ENCODE data around the gene NLRP9. TPM values are rescaled to one million over a fixed set of nuclear protein-coding genes. Genes with fewer than 3 reads are reported as not detected.

NLRP9 gene
- total and polyA plus RNA-seq, 10 donors = not detected

DNA sequence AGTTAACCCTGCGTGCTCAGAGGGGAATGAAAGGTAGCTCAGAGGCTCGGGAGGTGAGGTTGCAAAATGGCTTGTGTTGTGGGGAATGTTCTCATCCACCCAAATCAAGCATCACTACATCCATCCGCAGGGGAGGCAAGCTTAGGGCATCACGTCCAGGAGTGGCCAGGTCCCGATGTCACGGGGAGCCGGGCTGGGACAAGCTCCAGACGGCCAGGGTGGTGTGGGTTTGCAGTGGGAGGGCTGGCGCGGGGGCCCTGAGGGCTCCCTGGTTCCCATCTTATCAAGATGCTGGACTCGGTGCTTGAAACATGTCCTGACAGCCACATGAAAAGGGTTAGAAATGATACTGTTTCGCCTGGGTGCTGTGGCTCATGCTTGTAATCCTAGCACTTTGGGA, 37.4 kb downstream of the NLRP9 start:
- Histone ChIP-seq H3K27me3 (replicated peaks in 1 of 7) (no peaks in the 10 kb centered on the region), H3K36me3 (peaks cover 0 to 89% (median 39%) of the 10 kb centered on the region in 6 donors), H3K9me3 (no peaks in the 10 kb centered on the region), H3K4me1 (peaks cover 0 to 19% (median 5%) of the 10 kb centered on the region in 6 donors), H3K27ac (no peak overlapping the region), H3K4me3 (no peak overlapping the region)
- DNase-seq = peak; percentile 60
- intact Hi-C loops (cut with DNase I; ENCODE audit: low total_unique reads) = no loop called here
- 85 to 97% (median 94%) methylated on average over 12 of the region's 12 CpGs for WGBS, 5 donors
- TF ChIP-seq POLR2A (IDR thresholded peaks at IDR 0.05) (no peak), POLR2AphosphoS5 (IDR thresholded peaks at IDR 0.05) (peak; percentile 22 to 62 (median 31))
- TF ChIP-seq, protein P1, sequence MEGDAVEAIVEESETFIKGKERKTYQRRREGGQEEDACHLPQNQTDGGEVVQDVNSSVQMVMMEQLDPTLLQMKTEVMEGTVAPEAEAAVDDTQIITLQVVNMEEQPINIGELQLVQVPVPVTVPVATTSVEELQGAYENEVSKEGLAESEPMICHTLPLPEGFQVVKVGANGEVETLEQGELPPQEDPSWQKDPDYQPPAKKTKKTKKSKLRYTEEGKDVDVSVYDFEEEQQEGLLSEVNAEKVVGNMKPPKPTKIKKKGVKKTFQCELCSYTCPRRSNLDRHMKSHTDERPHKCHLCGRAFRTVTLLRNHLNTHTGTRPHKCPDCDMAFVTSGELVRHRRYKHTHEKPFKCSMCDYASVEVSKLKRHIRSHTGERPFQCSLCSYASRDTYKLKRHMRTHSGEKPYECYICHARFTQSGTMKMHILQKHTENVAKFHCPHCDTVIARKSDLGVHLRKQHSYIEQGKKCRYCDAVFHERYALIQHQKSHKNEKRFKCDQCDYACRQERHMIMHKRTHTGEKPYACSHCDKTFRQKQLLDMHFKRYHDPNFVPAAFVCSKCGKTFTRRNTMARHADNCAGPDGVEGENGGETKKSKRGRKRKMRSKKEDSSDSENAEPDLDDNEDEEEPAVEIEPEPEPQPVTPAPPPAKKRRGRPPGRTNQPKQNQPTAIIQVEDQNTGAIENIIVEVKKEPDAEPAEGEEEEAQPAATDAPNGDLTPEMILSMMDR (IDR thresholded peaks at IDR 0.05 in 8 of 11, conservative IDR thresholded peaks at IDR 0.05 in 3 of 11) = no peak

DNA sequence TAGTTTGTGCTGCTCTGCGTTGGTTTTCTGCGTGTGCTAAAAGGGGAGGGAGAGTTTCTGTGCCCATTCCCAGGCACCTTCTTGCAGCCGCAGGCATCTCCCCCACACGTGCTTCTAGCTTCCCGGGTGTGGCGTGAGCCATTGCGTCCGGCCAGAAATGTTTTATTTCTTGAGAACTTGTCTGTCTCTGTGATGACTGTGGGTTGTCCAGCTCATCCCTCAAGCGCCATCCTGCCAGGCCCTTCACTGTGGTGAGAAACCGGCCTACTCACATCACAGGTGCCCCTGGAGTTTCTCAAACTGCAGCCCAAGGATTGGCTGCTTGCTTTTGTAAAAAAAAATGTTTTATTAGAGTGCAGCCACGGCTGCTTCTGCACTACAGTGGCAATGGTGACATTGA, 39.0 kb downstream of the NLRP9 start:
- H3K36me3 ChIP-seq = peaks cover 0 to 92% (median 52%) of the 10 kb centered on the region in 6 donors
- H3K9me3 ChIP-seq = no peaks in the 10 kb centered on the region
- H3K27me3 ChIP-seq (replicated peaks in 1 of 7) = no peaks in the 10 kb centered on the region
- TF ChIP-seq POLR2AphosphoS5 (IDR thresholded peaks at IDR 0.05) (no peak), POLR2A (IDR thresholded peaks at IDR 0.05) (no peak)
- TF ChIP-seq, protein P1 (IDR thresholded peaks at IDR 0.05 in 8 of 11, conservative IDR thresholded peaks at IDR 0.05 in 3 of 11) = no peak
- WGBS, 5 donors = 89 to 94% (median 93%) methylated on average over 11 of the region's 11 CpGs
- no peak overlapping the region for H3K27ac ChIP-seq
- H3K4me1 ChIP-seq = peaks cover 0 to 16% (median 5%) of the 10 kb centered on the region in 6 donors
- peak; percentile 34 for DNase-seq
- intact Hi-C loops (cut with DNase I; ENCODE audit: low total_unique reads) = no loop called here
- H3K4me3 ChIP-seq = no peak overlapping the region

DNA sequence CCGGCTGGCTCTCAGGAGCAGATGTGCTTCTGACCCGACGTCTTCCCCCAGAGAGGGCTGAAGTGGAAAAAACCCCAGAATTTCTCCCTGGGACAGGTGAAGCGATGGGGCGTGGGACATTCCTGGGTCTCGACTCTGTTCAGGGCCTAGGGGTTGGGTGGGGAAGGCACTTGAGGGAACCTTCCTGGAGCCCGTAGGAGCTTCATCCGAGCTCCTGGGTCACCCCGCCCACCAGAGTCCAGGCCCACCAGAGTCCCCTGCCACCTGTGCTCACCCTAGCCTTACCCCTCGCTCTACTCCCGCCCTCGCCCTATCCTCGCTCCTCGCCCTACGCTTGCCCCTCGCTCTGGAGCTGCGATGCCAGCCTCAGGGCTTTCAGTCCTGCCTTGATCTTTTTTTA, 39.9 kb downstream of the NLRP9 start:
- intact Hi-C loops (cut with DNase I; ENCODE audit: low total_unique reads) = no loop called here
- no peaks in the 10 kb centered on the region for H3K9me3 ChIP-seq
- H3K4me1 ChIP-seq = peaks cover 0 to 7% (median under 1%) of the 10 kb centered on the region in 6 donors
- H3K4me3 ChIP-seq = no peak overlapping the region
- H3K27me3 ChIP-seq (replicated peaks in 1 of 7) = no peaks in the 10 kb centered on the region
- DNase-seq = peak; percentile 66
- H3K27ac ChIP-seq = no peak overlapping the region
- TF ChIP-seq POLR2A (IDR thresholded peaks at IDR 0.05) (no peak), POLR2AphosphoS5 (IDR thresholded peaks at IDR 0.05) (peak in 2 of 3 donors; percentile 20 to 59)
- WGBS, 5 donors = 88 to 96% (median 94%) methylated on average over 17 of the region's 17 CpGs
- peaks cover 0 to 92% (median 62%) of the 10 kb centered on the region in 6 donors for H3K36me3 ChIP-seq

DNA sequence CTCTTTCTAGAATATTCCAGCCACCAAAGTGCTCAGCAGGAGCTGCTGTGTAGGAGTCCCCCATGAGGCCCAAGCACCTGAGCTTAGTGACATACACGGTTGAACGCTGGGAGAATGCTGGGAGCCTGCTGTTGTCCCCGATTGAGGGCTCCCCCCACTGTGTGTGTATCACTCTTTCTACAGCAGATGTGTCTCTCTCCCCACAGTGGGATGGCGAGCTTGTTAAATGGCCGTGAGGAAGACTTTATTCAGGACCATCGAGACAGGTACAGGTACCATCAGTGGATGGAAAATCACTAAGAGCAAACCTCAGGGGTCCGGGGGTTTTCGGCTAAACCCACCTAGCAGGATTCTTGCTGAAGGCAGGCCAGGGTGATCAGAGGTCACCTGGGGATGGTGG, 40.5 kb downstream of the NLRP9 start:
- intact Hi-C loops (cut with DNase I; ENCODE audit: low total_unique reads) = no loop called here
- WGBS, 5 donors = 89 to 97% (median 96%) methylated on average over 8 of the region's 8 CpGs
- no peaks in the 10 kb centered on the region for H3K9me3 ChIP-seq
- no peak for TF ChIP-seq POLR2AphosphoS5 (IDR thresholded peaks at IDR 0.05)
- TF ChIP-seq POLR2A (IDR thresholded peaks at IDR 0.05) = no peak
- TF ChIP-seq, protein P1 (IDR thresholded peaks at IDR 0.05 in 8 of 11, conservative IDR thresholded peaks at IDR 0.05 in 3 of 11) = no peak
- H3K4me3 ChIP-seq = no peak overlapping the region
- peak; percentile 34 for DNase-seq
- H3K27ac ChIP-seq = no peak overlapping the region
- H3K36me3 ChIP-seq = peaks cover 2 to 94% (median 68%) of the 10 kb centered on the region in 6 donors
- no peaks in the 10 kb centered on the region for H3K27me3 ChIP-seq (replicated peaks in 1 of 7)
- peaks cover 0 to 7% (median 0%) of the 10 kb centered on the region in 6 donors for H3K4me1 ChIP-seq

All from spleen (tissue), 11 donors.